H1 (cell line): ENCODE results near the gene ARID5B. TPM values are rescaled to one million over a fixed set of nuclear protein-coding genes. Genes with fewer than 3 reads are reported as not detected.

ENCODE experiments used
- CTCF ChIA-PET: fragments of 300-600 bp; sonication (Branson Sonifier 250); formaldehyde crosslinking; loops from one replicate; lab custom pipeline; 2021; ENCODE audit not compliant: partially characterized antibody; lab: Charles Lee
- POLR2A ChIA-PET: fragments of 300-600 bp; sonication (Branson Sonifier 250); formaldehyde crosslinking; loops from one replicate; lab custom pipeline; 2021; ENCODE audit warnings: inconsistent platforms; ENCODE audit not compliant: partially characterized antibody; lab: Charles Lee
- DNase-seq, 2 experiments: peaks; one replicate each; pipeline versions ENCODE4 v3.0.0 to v3.0.0-alpha.2; 2010 to 2022; ENCODE audit warnings: low spot score in 2 of 2, low read depth in 1 of 2, mixed read lengths in 1 of 2
- FAIRE-seq: peaks from 2 replicates; lab custom pipeline; 2011; peaks lifted over from hg19 to GRCh38; lab: Jason Lieb, UNC
- H2AFZ ChIP-seq: 2 replicates; pipeline ENCODE4 v1.8.1; 2012; ENCODE audit warnings: low read length, inconsistent platforms
- H2AK5ac ChIP-seq: 2 replicates; pipeline ENCODE4 v1.6.1; 2013; ENCODE audit warnings: low read depth, low read length
- H2BK120ac ChIP-seq: replicated peaks from 2 replicates; pipeline ENCODE3; 2013; ENCODE audit warnings: low read depth, low read length, inconsistent platforms
- H2BK12ac ChIP-seq: 2 replicates; pipeline ENCODE4 v1.6.1; 2013; ENCODE audit warnings: low read depth, low read length
- H2BK15ac ChIP-seq: 2 replicates; pipeline ENCODE4 v1.6.1; 2013; ENCODE audit warnings: low read length
- H2BK20ac ChIP-seq: 2 replicates; pipeline ENCODE4 v1.6.1; 2013; ENCODE audit warnings: low read length
- H2BK5ac ChIP-seq: 2 replicates; pipeline ENCODE4 v1.6.1; 2013; ENCODE audit warnings: low read depth, low read length
- H3K14ac ChIP-seq: 2 replicates; pipeline ENCODE4 v1.6.1; 2013; ENCODE audit warnings: inconsistent platforms; ENCODE audit not compliant: insufficient read length
- H3K18ac ChIP-seq: 2 replicates; pipeline ENCODE4 v1.6.1; 2013; ENCODE audit warnings: low read length; ENCODE audit errors: extremely low read depth
- H3K23ac ChIP-seq: 2 replicates; pipeline ENCODE4 v1.6.1; 2013; ENCODE audit warnings: inconsistent platforms; ENCODE audit not compliant: insufficient read length
- H3K23me2 ChIP-seq: 2 replicates; pipeline ENCODE4 v1.6.1; 2013; ENCODE audit warnings: low read depth, low read length
- H3K27ac ChIP-seq: 2 replicates; pipeline ENCODE4 v1.6.1; 2011; ENCODE audit warnings: low read depth, low read length, inconsistent platforms
- H3K27me3 ChIP-seq, 4 experiments: replicated peaks in 1 of 4; 1 replicate in 1 of 4; 2 replicates in 3 of 4; pipeline versions ENCODE4 v1.6.1 to v1.8.1; 2011 to 2013; ENCODE audit warnings: low read length in 3 of 4, mild to moderate bottlenecking in 3 of 4, inconsistent platforms in 2 of 4, mixed read lengths in 2 of 4, moderate library complexity in 1 of 4; ENCODE audit not compliant: control insufficient read depth in 3 of 4, insufficient read depth in 3 of 4; ENCODE audit errors: extremely low read depth in 1 of 4
- H3K36me3 ChIP-seq, 4 experiments: 2 replicates each; pipeline versions ENCODE4 v1.6.1 to v1.8.1; 2011 to 2013; ENCODE audit warnings: mild to moderate bottlenecking in 4 of 4, low read length in 3 of 4, moderate library complexity in 2 of 4, control low read depth in 1 of 4, inconsistent platforms in 1 of 4; ENCODE audit not compliant: insufficient read depth in 4 of 4, control insufficient read depth in 2 of 4
- H3K4ac ChIP-seq: replicated peaks from 2 replicates; pipeline ENCODE3; 2013; ENCODE audit warnings: low read length, low read depth, mixed read lengths, inconsistent platforms; ENCODE audit not compliant: insufficient read length
- H3K4me1 ChIP-seq, 4 experiments: replicated peaks in 1 of 4; 1 replicate in 1 of 4; 2 replicates in 3 of 4; pipeline versions ENCODE4 v1.6.1 to v1.8.1; 2011 to 2013; ENCODE audit warnings: low read length in 3 of 4, inconsistent platforms in 2 of 4, mixed read lengths in 1 of 4; ENCODE audit not compliant: insufficient read depth in 4 of 4, control insufficient read depth in 3 of 4
- H3K4me2 ChIP-seq, 2 experiments: 2 replicates each; pipeline versions ENCODE4 v1.6.1 to v1.8.1; 2011 to 2013; ENCODE audit warnings: low read depth in 2 of 2, low read length in 2 of 2, control low read depth in 1 of 2, inconsistent platforms in 1 of 2, mild to moderate bottlenecking in 1 of 2; ENCODE audit not compliant: insufficient read depth in 1 of 2
- H3K4me3 ChIP-seq, 4 experiments: fragments of 200-600, 300-600 bp in 1 of 4; sonication (generic), shearing (Covaris generic), sonication (Bioruptor Twin) in 1 of 4; 2 replicates each; pipeline versions ENCODE4 v1.5.1 to v1.8.1; 2011 to 2016; ENCODE audit warnings: low read length in 4 of 4, low read depth in 3 of 4, control low read depth in 2 of 4, inconsistent platforms in 2 of 4, mild to moderate bottlenecking in 2 of 4, mixed read lengths in 1 of 4, moderate library complexity in 1 of 4; ENCODE audit not compliant: insufficient read depth in 2 of 4; ENCODE audit errors: extremely low read depth in 1 of 4
- H3K56ac ChIP-seq: replicated peaks from 2 replicates; pipeline ENCODE3; 2013; ENCODE audit warnings: low read depth, mild to moderate bottlenecking, mixed read lengths, low read length, inconsistent platforms; ENCODE audit not compliant: insufficient read length
- H3K79me1 ChIP-seq: 2 replicates; pipeline ENCODE4 v1.6.1; 2013; ENCODE audit warnings: low read depth, low read length, control low read depth
- H3K79me2 ChIP-seq, 2 experiments: 2 replicates each; pipeline versions ENCODE4 v1.6.1 to v1.8.1; 2012 to 2013; ENCODE audit warnings: low read length in 2 of 2, mild to moderate bottlenecking in 2 of 2, inconsistent platforms in 1 of 2; ENCODE audit not compliant: insufficient read depth in 2 of 2, control insufficient read depth in 1 of 2
- H3K9ac ChIP-seq, 4 experiments: replicated peaks in 1 of 4; 1 replicate in 1 of 4; 2 replicates in 3 of 4; pipeline versions ENCODE4 v1.6.1 to v1.8.1; 2011 to 2013; ENCODE audit warnings: low read depth in 3 of 4, low read length in 3 of 4, control low read depth in 2 of 4, mild to moderate bottlenecking in 2 of 4, moderate library complexity in 2 of 4, inconsistent platforms in 1 of 4; ENCODE audit errors: extremely low read depth in 1 of 4
- H3K9me3 ChIP-seq, 2 experiments: 2 replicates each; pipeline versions ENCODE4 v1.6.1 to v1.8.1; 2012 to 2013; ENCODE audit warnings: mild to moderate bottlenecking in 2 of 2, moderate library complexity in 2 of 2, control low read depth in 1 of 2, inconsistent platforms in 1 of 2, low read depth in 1 of 2, low read length in 1 of 2, mixed read lengths in 1 of 2; ENCODE audit not compliant: insufficient read depth in 2 of 2
- H4K20me1 ChIP-seq, 2 experiments: replicated peaks in 1 of 2; 2 replicates each; pipeline versions ENCODE3 to v1.8.1; 2011 to 2013; ENCODE audit warnings: inconsistent platforms in 2 of 2, low read length in 2 of 2, mild to moderate bottlenecking in 1 of 2; ENCODE audit not compliant: insufficient read depth in 2 of 2, control insufficient read depth in 1 of 2
- H4K5ac ChIP-seq: 2 replicates; pipeline ENCODE4 v1.6.1; 2013; ENCODE audit warnings: low read length, low read depth, mixed read lengths, inconsistent platforms; ENCODE audit not compliant: insufficient read length
- H4K8ac ChIP-seq: 2 replicates; pipeline ENCODE4 v1.8.0; 2013; ENCODE audit warnings: mild to moderate bottlenecking, moderate library complexity, low read length, inconsistent platforms; ENCODE audit not compliant: insufficient read depth; ENCODE audit errors: extremely low read depth
- H4K91ac ChIP-seq: replicated peaks from 2 replicates; pipeline ENCODE3; 2013; ENCODE audit warnings: low read length, mixed read lengths, inconsistent platforms; ENCODE audit not compliant: insufficient read length
- HDAC2 ChIP-seq, 2 experiments: fragments of 300-600 bp in 1 of 2; sonication (generic) in 1 of 2; IDR thresholded peaks; 2 replicates each; pipeline ENCODE4 v1.6.1; 2011 to 2012; ENCODE audit warnings: low read depth in 2 of 2, low read length in 2 of 2, mild to moderate bottlenecking in 2 of 2, moderate library complexity in 2 of 2, borderline replicate concordance in 1 of 2, inconsistent platforms in 1 of 2
- SAP30 ChIP-seq: fragments of 300-600 bp; sonication (generic); IDR thresholded peaks from 2 replicates; pipeline ENCODE4 v1.7.1; 2012; ENCODE audit warnings: low read length, moderate library complexity, mild to moderate bottlenecking, inconsistent platforms; ENCODE audit not compliant: insufficient read depth, insufficient replicate concordance
- SIN3A ChIP-seq, 2 experiments: IDR thresholded peaks in 1 of 2; conservative IDR thresholded peaks in 1 of 2; 2 replicates each; pipeline ENCODE4 v1.6.1; 2011 to 2012; ENCODE audit warnings: low read length in 2 of 2, improper control_type of control experiment in 1 of 2, low read depth in 1 of 2, mild to moderate bottlenecking in 1 of 2
- TCF12 ChIP-seq: IDR thresholded peaks from 2 replicates; pipeline ENCODE4 v1.6.1; 2011; ENCODE audit warnings: low read depth, mild to moderate bottlenecking, low read length
- WGBS, 2 experiments: shearing (Covaris generic) in 1 of 2; methylation state at CpG; one replicate each; pipeline versions ENCODE4 v1.1.6 to v1.1.7; 2013 to 2015; ENCODE audit warnings: low lambda C conversion rate in 2 of 2, mixed read lengths in 2 of 2, inconsistent platforms in 1 of 2, low coverage in 1 of 2, missing lambda C conversion rate in 1 of 2; ENCODE audit not compliant: insufficient replicate concordance in 2 of 2, insufficient coverage in 1 of 2, insufficient read length in 1 of 2; ENCODE audit errors: extremely low coverage in 1 of 2, missing lambda C conversion rate in 1 of 2; 5-methylcytosine and 5-hydroxymethylcytosine counted together
- polyA plus RNA-seq, 7 experiments: library from polyadenylated mRNA; depleted of rRNA in 3 of 7; stranded (reverse) in 5 of 7; unstranded in 2 of 7; fragments of >200 nt in 5 of 7; fragments of 200-250 nt in 2 of 7; gene quantifications; 1 replicate in 5 of 7; 2 replicates in 1 of 7; 4 replicates in 1 of 7; pipeline versions ENCODE4 v1.2.1 to v1.2.3, GENCODE V29; 2011 to 2013; ENCODE audit warnings: missing spikeins in 2 of 7, mixed read lengths in 2 of 7
- total RNA-seq: library from RNA; stranded (reverse); fragmentation: NEBNext Ultra II Directional; extraction: Animal tissue kit (Norgen Biotek cat#: 25700); gene quantifications from 2 replicates; pipeline ENCODE4 v1.2.1, GENCODE V29; 2021
- TF ChIP-seq, protein P1 (sequence below): IDR thresholded peaks from 2 replicates; pipeline ENCODE4 v1.6.1; 2012; ENCODE audit warnings: inconsistent platforms
- TF ChIP-seq, protein P2 (sequence below): IDR thresholded peaks from 2 replicates; pipeline ENCODE4 v1.6.1; 2012; ENCODE audit warnings: low read length, inconsistent platforms

The ARID5B gene
- total and polyA plus RNA-seq, 2 of the 8 experiments (the other 6 are each of a cell fraction or from before 2014, with no cell fraction given), result 0.21 to 1.1 TPM

DNA sequence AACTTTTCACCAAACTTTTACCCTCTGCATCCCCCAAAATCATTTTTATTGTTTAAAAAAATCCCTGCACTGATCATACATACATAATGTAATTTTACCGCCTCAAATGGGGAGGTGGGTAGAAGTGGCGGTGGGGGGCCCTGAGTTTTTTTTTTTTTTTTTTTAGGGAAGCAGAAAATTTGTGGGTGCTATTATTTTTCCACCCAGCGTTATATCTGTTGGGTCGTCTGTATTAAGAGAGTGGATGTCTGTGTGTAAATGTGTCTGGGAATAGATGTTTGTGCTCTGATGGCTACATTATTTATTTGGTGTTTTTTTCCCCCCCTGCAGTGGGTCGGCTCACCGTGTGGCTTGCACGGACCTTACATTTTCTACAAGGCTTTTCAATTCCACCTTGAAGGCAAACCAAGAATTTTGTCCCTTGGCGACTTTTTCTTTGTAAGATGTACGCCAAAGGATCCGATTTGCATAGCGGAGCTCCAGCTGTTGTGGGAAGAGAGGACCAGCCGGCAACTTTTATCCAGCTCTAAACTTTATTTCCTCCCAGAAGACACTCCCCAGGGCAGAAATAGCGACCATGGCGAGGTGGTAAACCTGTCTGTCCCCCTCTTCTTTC lies 438 bp downstream of the ARID5B start:
- no peak overlapping the region for H3K9ac ChIP-seq
- peaks cover 0 to 18% (median 8%) of the 10 kb centered on the region in 4 experiments; a peak in 4 of 7 replicates for H3K4me1 ChIP-seq
- H4K91ac ChIP-seq, result no peak overlapping the region
- H3K23ac ChIP-seq, result no peak overlapping the region
- no peak overlapping the region for H2BK120ac ChIP-seq
- H3K9me3 ChIP-seq, result no peaks in the 10 kb centered on the region
- POLR2A ChIA-PET, result interaction anchor here (1.3 kb wide), 1 partner anchor 14 kb away, joined by 4 read pairs; no protein-coding TSS in a partner anchor
- peaks cover 26% of the 10 kb centered on the region for H3K23me2 ChIP-seq
- H2AFZ ChIP-seq, result no peak overlapping the region
- H2AK5ac ChIP-seq, result no peak overlapping the region
- no peak overlapping the region for H3K4ac ChIP-seq
- H4K5ac ChIP-seq, result no peak overlapping the region
- H3K18ac ChIP-seq, result no peak overlapping the region
- peaks cover 9 to 45% (median 37%) of the 10 kb centered on the region in 4 experiments for H3K27me3 ChIP-seq
- H4K20me1 ChIP-seq, result no peaks in the 10 kb centered on the region
- H2BK20ac ChIP-seq, result no peak overlapping the region
- H3K79me2 ChIP-seq, result no peaks in the 10 kb centered on the region
- no peak overlapping the region for H3K27ac ChIP-seq
- H3K4me2 ChIP-seq, result peak overlapping the region; percentile 96 to 98
- H3K79me1 ChIP-seq, result no peaks in the 10 kb centered on the region
- CTCF ChIA-PET, result interaction anchor here (0.6 to 5.9 kb wide), 14 partner anchors 10 to 554 kb away, joined by 3 to 25 read pairs (median 3); no protein-coding TSS in a partner anchor
- no peak overlapping the region for H2BK12ac ChIP-seq
- DNase-seq (peak in 1 of 2 experiments; percentile 59), FAIRE-seq (no peak)
- H3K56ac ChIP-seq, result no peak overlapping the region
- no peaks in the 10 kb centered on the region for H3K36me3 ChIP-seq
- no peak overlapping the region for H4K8ac ChIP-seq
- TF ChIP-seq SIN3A (conservative IDR thresholded peaks at IDR 0.05 in 1 of 2, IDR thresholded peaks at IDR 0.05 in 1 of 2; ENCODE audit: low read depth in 1 of 2, low read length in 2 of 2) (0 out of 4 replicates have a peak, but pooled peaks of 1 of the 2 experiments have one; percentile 40), SAP30 (no peak), TCF12 (no peak), HDAC2 (IDR thresholded peaks at IDR 0.05; ENCODE audit: borderline replicate concordance in 1 of 2, low read depth in 2 of 2, low read length in 2 of 2) (0 out of 4 replicates have a peak, but pooled peaks of 1 of the 2 experiments have one; percentile 30)
- TF ChIP-seq, protein P1, sequence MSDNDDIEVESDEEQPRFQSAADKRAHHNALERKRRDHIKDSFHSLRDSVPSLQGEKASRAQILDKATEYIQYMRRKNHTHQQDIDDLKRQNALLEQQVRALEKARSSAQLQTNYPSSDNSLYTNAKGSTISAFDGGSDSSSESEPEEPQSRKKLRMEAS, result no peak
- TF ChIP-seq, protein P2, sequence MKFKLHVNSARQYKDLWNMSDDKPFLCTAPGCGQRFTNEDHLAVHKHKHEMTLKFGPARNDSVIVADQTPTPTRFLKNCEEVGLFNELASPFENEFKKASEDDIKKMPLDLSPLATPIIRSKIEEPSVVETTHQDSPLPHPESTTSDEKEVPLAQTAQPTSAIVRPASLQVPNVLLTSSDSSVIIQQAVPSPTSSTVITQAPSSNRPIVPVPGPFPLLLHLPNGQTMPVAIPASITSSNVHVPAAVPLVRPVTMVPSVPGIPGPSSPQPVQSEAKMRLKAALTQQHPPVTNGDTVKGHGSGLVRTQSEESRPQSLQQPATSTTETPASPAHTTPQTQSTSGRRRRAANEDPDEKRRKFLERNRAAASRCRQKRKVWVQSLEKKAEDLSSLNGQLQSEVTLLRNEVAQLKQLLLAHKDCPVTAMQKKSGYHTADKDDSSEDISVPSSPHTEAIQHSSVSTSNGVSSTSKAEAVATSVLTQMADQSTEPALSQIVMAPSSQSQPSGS, result no peak
- WGBS, 2 experiments, result 1% methylated on average over 12 of the region's 14 CpGs; no CpG with 5 or more reads in 1 of the 2 experiments
- no peak overlapping the region for H2BK15ac ChIP-seq
- H3K4me3 ChIP-seq, result peak overlapping the region; percentile 48 to 91 (median 76); a peak in 7 of 8 replicates
- H3K14ac ChIP-seq, result no peak overlapping the region
- H2BK5ac ChIP-seq, result no peak overlapping the region
